Stimulated activated naive CD8-positive, alpha-beta T cell treated with anti-CD3 and anti-CD28 coated beads, Interleukin-15, amount 100 ng/mL, for 72 hours (primary cell): ENCODE measurements around the gene CD82.

Source experiments
- ATAC-seq: fragments of 150-1000 bp; cut with Tn5 transposase; 2 replicates; pipeline ENCODE4 v1.10.0; 2021; ENCODE audit warnings: mild to moderate bottlenecking, moderate library complexity
- DNase-seq, 2 donors: peaks; one replicate each; pipeline ENCODE4 v3.0.0; 2021 to 2022
- H3K27ac Mint-ChIP-seq, 2 donors: one replicate each; pipeline ENCODE4 v1.8.0; 2022; ENCODE audit warnings: mild to moderate bottlenecking in 2 of 2, mixed read lengths in 2 of 2, moderate library complexity in 2 of 2
- H3K27me3 Mint-ChIP-seq: one replicate; pipeline ENCODE4 v1.8.0; 2022; ENCODE audit warnings: mixed read lengths
- H3K4me1 Mint-ChIP-seq: one replicate; pipeline ENCODE4 v1.8.0; 2022; ENCODE audit warnings: mild to moderate bottlenecking, mixed read lengths
- H3K4me3 Mint-ChIP-seq, 2 donors: one replicate each; pipeline ENCODE4 v1.8.0; 2022; ENCODE audit warnings: mild to moderate bottlenecking in 2 of 2, mixed read lengths in 2 of 2, moderate library complexity in 1 of 2
- H3K9me3 Mint-ChIP-seq, 2 donors: one replicate each; pipeline ENCODE4 v1.8.0; 2022; ENCODE audit warnings: mixed read lengths in 2 of 2

The CD82 gene

GRCh38 chr11:44592125-44592940, 26.9 kb downstream of the CD82 start:
- H3K4me1 Mint-ChIP-seq, result peaks cover 78% of the 10 kb centered on the region
- DNase-seq, result no peak
- ATAC-seq, result no peak
- H3K9me3 Mint-ChIP-seq, result no peaks in the 10 kb centered on the region
- peak overlapping the region; percentile 57 to 87 for H3K27ac Mint-ChIP-seq
- H3K27me3 Mint-ChIP-seq, result no peaks in the 10 kb centered on the region
- H3K4me3 Mint-ChIP-seq, result no peak overlapping the region

GRCh38 chr11:44593251-44593650, 27.8 kb downstream of the CD82 start:
- no peaks in the 10 kb centered on the region for H3K9me3 Mint-ChIP-seq
- ATAC-seq, result no peak
- H3K4me3 Mint-ChIP-seq, result no peak overlapping the region
- H3K27me3 Mint-ChIP-seq, result no peaks in the 10 kb centered on the region
- no peak overlapping the region for H3K27ac Mint-ChIP-seq
- peaks cover 82% of the 10 kb centered on the region for H3K4me1 Mint-ChIP-seq
- DNase-seq, result no peak

- H3K9me3 Mint-ChIP-seq, result no peaks in the 10 kb centered on the region
- H3K4me3 Mint-ChIP-seq, result peak overlapping the region in 1 of 2 donors; percentile 6
- no peaks in the 10 kb centered on the region for H3K27me3 Mint-ChIP-seq
- DNase-seq (no peak), ATAC-seq (no peak)
- peaks cover 90% of the 10 kb centered on the region for H3K4me1 Mint-ChIP-seq
- H3K27ac Mint-ChIP-seq, result peak overlapping the region in 1 of 2 donors; percentile 36
These were observed 29.5 kb downstream of the CD82 start for GRCh38 chr11:44595006-44595405.

- no peak for ATAC-seq
- Mint-ChIP-seq H3K27me3 (no peaks in the 10 kb centered on the region), H3K4me1 (peaks cover 96% of the 10 kb centered on the region), H3K9me3 (no peaks in the 10 kb centered on the region), H3K4me3 (peak overlapping the region; percentile 53 to 76), H3K27ac (peak overlapping the region; percentile 43 to 81)
- DNase-seq, result no peak
These were observed 30.5 kb downstream of the CD82 start for GRCh38 chr11:44595964-44596381.

GRCh38 chr11:44596525-44597276, 31.2 kb downstream of the CD82 start:
- H3K27me3 Mint-ChIP-seq, result no peaks in the 10 kb centered on the region
- peaks cover 96% of the 10 kb centered on the region for H3K4me1 Mint-ChIP-seq
- peak; percentile 85 for ATAC-seq
- peak overlapping the region; percentile 43 to 81 for H3K27ac Mint-ChIP-seq
- peak overlapping the region; percentile 53 to 76 for H3K4me3 Mint-ChIP-seq
- DNase-seq, result peak; percentile 71 to 78
- no peaks in the 10 kb centered on the region for H3K9me3 Mint-ChIP-seq

- DNase-seq, result no peak
- H3K4me1 Mint-ChIP-seq, result peaks cover 99% of the 10 kb centered on the region
- ATAC-seq, result peak; percentile 21
- no peaks in the 10 kb centered on the region for H3K27me3 Mint-ChIP-seq
- H3K4me3 Mint-ChIP-seq, result peak overlapping the region; percentile 53 to 76
- peak overlapping the region in 1 of 2 donors; percentile 50 for H3K27ac Mint-ChIP-seq
- no peaks in the 10 kb centered on the region for H3K9me3 Mint-ChIP-seq
These were observed 32.0 kb downstream of the CD82 start for GRCh38 chr11:44597358-44598012.

- H3K4me1 Mint-ChIP-seq, result peaks cover 98% of the 10 kb centered on the region
- H3K27ac Mint-ChIP-seq, result peak overlapping the region in 1 of 2 donors; percentile 54
- H3K4me3 Mint-ChIP-seq, result no peak overlapping the region
- DNase-seq (no peak), ATAC-seq (no peak)
- H3K9me3 Mint-ChIP-seq, result no peaks in the 10 kb centered on the region
- H3K27me3 Mint-ChIP-seq, result no peaks in the 10 kb centered on the region
These were observed 33.4 kb downstream of the CD82 start for GRCh38 chr11:44598831-44599230.

- peaks cover 98% of the 10 kb centered on the region for H3K4me1 Mint-ChIP-seq
- ATAC-seq, result no peak
- H3K27me3 Mint-ChIP-seq, result no peaks in the 10 kb centered on the region
- H3K9me3 Mint-ChIP-seq, result no peaks in the 10 kb centered on the region
- no peak overlapping the region for H3K4me3 Mint-ChIP-seq
- no peak for DNase-seq
- peak overlapping the region; percentile 52 to 89 for H3K27ac Mint-ChIP-seq
These were observed 34.8 kb downstream of the CD82 start for GRCh38 chr11:44600261-44600660.

GRCh38 chr11:44600839-44601383, 35.4 kb downstream of the CD82 start:
- H3K27ac Mint-ChIP-seq, result peak overlapping the region; percentile 52 to 89
- no peak for DNase-seq
- peaks cover 98% of the 10 kb centered on the region for H3K4me1 Mint-ChIP-seq

GRCh38 chr11:44601471-44602370, 36.3 kb downstream of the CD82 start:
- Mint-ChIP-seq H3K4me1 (peaks cover 98% of the 10 kb centered on the region), H3K27me3 (no peaks in the 10 kb centered on the region), H3K9me3 (no peaks in the 10 kb centered on the region), H3K27ac (peak overlapping the region; percentile 81 to 89), H3K4me3 (peak overlapping the region; percentile 38 to 73)
- no peak for DNase-seq
- ATAC-seq, result peak; percentile 51

More at GRCh38 chr11:44600839-44601383, 35.4 kb downstream of the CD82 start:
- no peaks in the 10 kb centered on the region for H3K9me3 Mint-ChIP-seq
- peak overlapping the region; percentile 39 to 73 for H3K4me3 Mint-ChIP-seq
- no peaks in the 10 kb centered on the region for H3K27me3 Mint-ChIP-seq
- no peak for ATAC-seq

- Mint-ChIP-seq H3K4me3 (no peak overlapping the region), H3K27ac (peak overlapping the region in 1 of 2 donors; percentile 48)
- no peak for ATAC-seq
These were observed 37.4 kb downstream of the CD82 start for GRCh38 chr11:44602891-44603310.

GRCh38 chr11:44604171-44604581, 38.7 kb downstream of the CD82 start:
- no peaks in the 10 kb centered on the region for H3K9me3 Mint-ChIP-seq
- DNase-seq, result no peak
- H3K4me3 Mint-ChIP-seq, result no peak overlapping the region
- ATAC-seq, result no peak
- H3K27me3 Mint-ChIP-seq, result no peaks in the 10 kb centered on the region
- H3K4me1 Mint-ChIP-seq, result peaks cover 99% of the 10 kb centered on the region
- peak overlapping the region; percentile 36 to 86 for H3K27ac Mint-ChIP-seq

More at GRCh38 chr11:44602891-44603310, 37.4 kb downstream of the CD82 start:
- Mint-ChIP-seq H3K27me3 (no peaks in the 10 kb centered on the region), H3K4me1 (peaks cover 98% of the 10 kb centered on the region), H3K9me3 (no peaks in the 10 kb centered on the region)
- no peak for DNase-seq

GRCh38 chr11:44605068-44605708, 39.7 kb downstream of the CD82 start:
- Mint-ChIP-seq H3K9me3 (no peaks in the 10 kb centered on the region), H3K27ac (no peak overlapping the region), H3K4me1 (peaks cover 99% of the 10 kb centered on the region), H3K27me3 (no peaks in the 10 kb centered on the region), H3K4me3 (no peak overlapping the region)
- ATAC-seq, result no peak
- no peak for DNase-seq

- no peak overlapping the region for H3K4me3 Mint-ChIP-seq
These were observed 40.5 kb downstream of the CD82 start for GRCh38 chr11:44605965-44606364.

More at GRCh38 chr11:44605965-44606364, 40.5 kb downstream of the CD82 start:
- H3K4me1 Mint-ChIP-seq, result peaks cover 99% of the 10 kb centered on the region
- no peaks in the 10 kb centered on the region for H3K9me3 Mint-ChIP-seq
- DNase-seq (no peak), ATAC-seq (no peak)
- H3K27ac Mint-ChIP-seq, result peak overlapping the region in 1 of 2 donors; percentile 59
- H3K27me3 Mint-ChIP-seq, result no peaks in the 10 kb centered on the region
